Natural killer cell (primary cell): ENCODE results near the gene RUNX1. TPM values are rescaled to one million over a fixed set of nuclear protein-coding genes. Genes with fewer than 3 reads are reported as not detected.

Experiments used
- ATAC-seq, 3 donors: fragments of 150-1000 bp in 2 of 3; fragments of 200-7000 bp in 1 of 3; cut with Tn5 transposase; 1 replicate in 1 of 3; 2 replicates in 2 of 3; pipeline ENCODE4 v1.10.0; 2021; ENCODE audit warnings: mild to moderate bottlenecking in 2 of 3, moderate library complexity in 2 of 3
- DNase-seq, 2 donors: peaks; one replicate each; pipeline versions ENCODE4 v3.0.0 to v3.0.0-alpha.2; 2013 to 2021; ENCODE audit warnings: mixed read lengths in 1 of 2
- H3K27ac ChIP-seq: one replicate; pipeline ENCODE4 v1.5.1; 2013; ENCODE audit warnings: mild to moderate bottlenecking, low read length
- H3K27me3 ChIP-seq: one replicate; pipeline ENCODE4 v1.6.1; 2013; ENCODE audit warnings: low read length; ENCODE audit not compliant: control insufficient read depth, insufficient read depth
- H3K36me3 ChIP-seq: one replicate; pipeline ENCODE4 v1.6.1; 2013; ENCODE audit warnings: low read length; ENCODE audit not compliant: control insufficient read depth, insufficient read depth
- H3K4me1 ChIP-seq: one replicate; pipeline ENCODE4 v1.6.1; 2013; ENCODE audit warnings: low read length; ENCODE audit not compliant: control insufficient read depth, insufficient read depth
- H3K4me3 ChIP-seq: one replicate; pipeline ENCODE4 v1.5.1; 2013; ENCODE audit warnings: low read length
- H3K9me3 ChIP-seq: one replicate; pipeline ENCODE4 v1.6.1; 2013; ENCODE audit warnings: low read length; ENCODE audit not compliant: control insufficient read depth, insufficient read depth
- H3K27ac Mint-ChIP-seq, 2 donors: one replicate each; pipeline ENCODE4 v1.8.0; 2022; ENCODE audit warnings: mild to moderate bottlenecking in 2 of 2, mixed read lengths in 2 of 2, moderate library complexity in 1 of 2
- H3K27me3 Mint-ChIP-seq, 2 donors: one replicate each; pipeline ENCODE4 v1.8.0; 2022; ENCODE audit warnings: low read depth in 2 of 2, mixed read lengths in 2 of 2
- H3K36me3 Mint-ChIP-seq: one replicate; pipeline ENCODE4 v1.8.0; 2022; ENCODE audit warnings: mixed read lengths
- H3K4me1 Mint-ChIP-seq, 2 donors: one replicate each; pipeline ENCODE4 v1.8.0; 2022; ENCODE audit warnings: mixed read lengths in 2 of 2
- H3K4me3 Mint-ChIP-seq: one replicate; pipeline ENCODE4 v1.8.0; 2022; ENCODE audit warnings: mild to moderate bottlenecking, moderate library complexity, mixed read lengths
- H3K9me3 Mint-ChIP-seq, 2 donors: one replicate each; pipeline ENCODE4 v1.8.0; 2022; ENCODE audit warnings: mixed read lengths in 2 of 2
- WGBS: methylation state at CpG from one replicate; pipeline ENCODE4 v1.1.7; 2013; ENCODE audit warnings: missing lambda C conversion rate; ENCODE audit not compliant: insufficient coverage; 5-methylcytosine and 5-hydroxymethylcytosine counted together
- intact Hi-C: fragments of 100-400 bp; cut with micrococcal nuclease; formaldehyde crosslinking; loops from one replicate; pipeline ENCODE4 v1.14.2; 2022
- total RNA-seq, 4 donors: library from RNA; stranded (reverse); fragments of 120-200 nt in 1 of 4; gene quantifications; one replicate each; pipeline versions ENCODE4 v1.2.3 to v1.2.4, GENCODE V29; 2013 to 2022
- TF ChIP-seq, protein P1 (sequence below): fragments of 200-600 bp; IDR thresholded peaks from one replicate; pipeline ENCODE4 v1.8.0; 2022; ENCODE audit warnings: antibody characterized with exemption

The RUNX1 gene
- total RNA-seq, 3 donors from 2014 or later (not counting 1 experiment from before 2014, with no cell fraction given): 62.1 to 171 (median 98.2) TPM

DNA sequence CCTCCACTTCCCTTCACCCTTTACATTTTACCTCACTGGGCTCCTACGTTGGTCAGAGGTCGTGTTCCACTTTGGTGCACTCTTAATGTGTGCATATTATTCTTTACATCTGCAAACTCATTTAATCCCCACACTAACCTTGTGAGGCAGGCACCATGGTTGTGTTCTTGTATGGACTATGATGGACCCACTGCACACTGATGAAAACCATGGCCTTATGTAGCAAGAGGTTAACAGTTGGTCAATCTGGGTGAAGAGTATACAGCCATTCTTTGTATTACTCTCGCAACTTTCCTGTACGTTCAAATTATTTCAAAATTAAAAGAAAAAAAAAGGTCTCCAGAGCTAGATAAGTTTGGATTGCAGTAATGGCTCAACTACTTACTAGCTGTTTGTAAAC is 78.5 kb downstream of the RUNX1 start:
- TF ChIP-seq, protein P1, sequence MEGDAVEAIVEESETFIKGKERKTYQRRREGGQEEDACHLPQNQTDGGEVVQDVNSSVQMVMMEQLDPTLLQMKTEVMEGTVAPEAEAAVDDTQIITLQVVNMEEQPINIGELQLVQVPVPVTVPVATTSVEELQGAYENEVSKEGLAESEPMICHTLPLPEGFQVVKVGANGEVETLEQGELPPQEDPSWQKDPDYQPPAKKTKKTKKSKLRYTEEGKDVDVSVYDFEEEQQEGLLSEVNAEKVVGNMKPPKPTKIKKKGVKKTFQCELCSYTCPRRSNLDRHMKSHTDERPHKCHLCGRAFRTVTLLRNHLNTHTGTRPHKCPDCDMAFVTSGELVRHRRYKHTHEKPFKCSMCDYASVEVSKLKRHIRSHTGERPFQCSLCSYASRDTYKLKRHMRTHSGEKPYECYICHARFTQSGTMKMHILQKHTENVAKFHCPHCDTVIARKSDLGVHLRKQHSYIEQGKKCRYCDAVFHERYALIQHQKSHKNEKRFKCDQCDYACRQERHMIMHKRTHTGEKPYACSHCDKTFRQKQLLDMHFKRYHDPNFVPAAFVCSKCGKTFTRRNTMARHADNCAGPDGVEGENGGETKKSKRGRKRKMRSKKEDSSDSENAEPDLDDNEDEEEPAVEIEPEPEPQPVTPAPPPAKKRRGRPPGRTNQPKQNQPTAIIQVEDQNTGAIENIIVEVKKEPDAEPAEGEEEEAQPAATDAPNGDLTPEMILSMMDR: no peak
- ATAC-seq: no peak
- Mint-ChIP-seq H3K36me3 (peaks cover 8% of the 10 kb centered on the region), H3K27me3 (peaks cover 0 to 8% of the 10 kb centered on the region in 2 donors), H3K4me3 (no peak overlapping the region), H3K9me3 (no peaks in the 10 kb centered on the region), H3K4me1 (peaks cover 77 to 90% of the 10 kb centered on the region in 2 donors), H3K27ac (no peak overlapping the region)
- no peak overlapping the region for H3K27ac ChIP-seq
- H3K9me3 ChIP-seq: no peaks in the 10 kb centered on the region
- H3K4me3 ChIP-seq: no peak overlapping the region
- intact Hi-C loops: no loop called here
- 98% methylated on average over 4 of the region's 4 CpGs for WGBS
- H3K36me3 ChIP-seq: no peaks in the 10 kb centered on the region
- H3K4me1 ChIP-seq: peaks cover 28% of the 10 kb centered on the region
- no peaks in the 10 kb centered on the region for H3K27me3 ChIP-seq
- DNase-seq: no peak

DNA sequence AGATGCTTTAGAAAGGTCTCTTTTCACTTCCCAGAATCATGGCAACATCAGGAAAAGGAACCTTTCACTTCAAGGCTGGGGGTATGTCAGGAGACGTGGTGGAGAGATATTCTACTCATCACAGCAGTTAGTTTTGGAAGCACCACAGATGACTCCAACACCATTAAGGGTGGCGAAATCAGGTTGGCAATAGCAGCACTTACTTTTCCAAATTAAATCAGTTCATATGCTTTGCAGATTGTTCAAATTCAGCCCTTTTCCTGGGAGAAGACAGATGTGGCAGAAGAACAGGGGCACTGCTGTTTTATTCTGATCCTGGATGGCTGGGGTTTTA is 79.0 kb downstream of the RUNX1 start:
- peaks cover 29% of the 10 kb centered on the region for H3K4me1 ChIP-seq
- Mint-ChIP-seq H3K27ac (no peak overlapping the region), H3K36me3 (peaks cover 8% of the 10 kb centered on the region), H3K9me3 (no peaks in the 10 kb centered on the region), H3K4me3 (no peak overlapping the region), H3K4me1 (peaks cover 77 to 90% of the 10 kb centered on the region in 2 donors), H3K27me3 (peaks cover 0 to 8% of the 10 kb centered on the region in 2 donors)
- no peak for ATAC-seq
- WGBS: 100% methylated on average over 2 of the region's 2 CpGs
- H3K4me3 ChIP-seq: no peak overlapping the region
- no peaks in the 10 kb centered on the region for H3K9me3 ChIP-seq
- no peak for DNase-seq
- intact Hi-C loops: no loop called here
- no peaks in the 10 kb centered on the region for H3K36me3 ChIP-seq
- no peaks in the 10 kb centered on the region for H3K27me3 ChIP-seq
- H3K27ac ChIP-seq: no peak overlapping the region
- TF ChIP-seq, protein P1: no peak

DNA sequence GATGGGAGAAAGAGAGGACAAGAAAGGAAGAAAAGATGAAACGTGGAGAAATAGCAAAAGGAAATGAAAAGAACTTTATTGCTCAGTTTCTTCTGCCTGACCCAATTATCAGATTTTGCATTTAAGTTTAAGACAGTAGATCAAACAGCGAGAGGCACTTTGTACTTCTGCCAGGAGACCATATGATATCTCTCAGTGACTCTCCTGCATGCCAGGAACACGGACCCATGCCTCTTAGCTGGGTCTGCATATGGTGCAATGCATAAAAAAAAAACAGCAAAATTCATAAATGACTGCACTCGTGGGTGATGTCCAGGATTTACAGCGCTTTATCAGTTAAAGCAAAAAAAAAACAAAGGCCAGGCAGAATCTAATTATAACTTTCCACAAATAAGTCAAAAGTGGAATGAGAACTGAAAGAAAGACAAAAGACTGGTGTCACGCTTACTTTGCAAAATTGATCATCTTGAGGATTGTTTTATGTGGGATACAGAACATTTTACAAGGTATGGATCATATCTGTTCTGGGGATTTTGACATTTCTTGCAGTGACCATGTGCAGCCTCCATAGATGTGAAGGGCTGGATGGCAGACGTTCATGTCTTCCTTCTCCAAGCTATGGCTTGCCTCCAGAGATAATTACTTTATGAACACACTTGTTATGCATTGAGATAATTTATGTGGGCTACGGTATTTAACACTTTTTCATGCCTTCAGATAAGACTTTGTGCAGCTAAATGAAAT is 79.5 kb downstream of the RUNX1 start:
- WGBS: 71% methylated on average over 5 of the region's 8 CpGs
- TF ChIP-seq, protein P1: no peak
- H3K27me3 Mint-ChIP-seq: peaks cover 0 to 8% of the 10 kb centered on the region in 2 donors
- Histone ChIP-seq H3K4me3 (no peak overlapping the region), H3K27me3 (no peaks in the 10 kb centered on the region), H3K9me3 (no peaks in the 10 kb centered on the region), H3K27ac (no peak overlapping the region), H3K36me3 (no peaks in the 10 kb centered on the region), H3K4me1 (peaks cover 28% of the 10 kb centered on the region)
- peaks cover 8% of the 10 kb centered on the region for H3K36me3 Mint-ChIP-seq
- H3K27ac Mint-ChIP-seq: no peak overlapping the region
- peaks cover 78 to 92% of the 10 kb centered on the region in 2 donors for H3K4me1 Mint-ChIP-seq
- DNase-seq: peak in 1 of 2 donors; percentile 39
- no peak overlapping the region for H3K4me3 Mint-ChIP-seq
- no peaks in the 10 kb centered on the region for H3K9me3 Mint-ChIP-seq
- no peak for ATAC-seq
- intact Hi-C loops: no loop called here
